Upper lobe of right lung (tissue), 1 donor: ENCODE measurements around the gene SIPA1L3. TPM values are rescaled to one million over a fixed set of nuclear protein-coding genes. Genes with fewer than 3 reads are reported as not detected.
A peak's percentile ranks its signal among the peaks of the same experiment; 100 is the strongest.

Experiments
- ATAC-seq: fragments of 200-7000 bp; cut with Tn5 transposase; one replicate; pipeline ENCODE4 v1.9.1; 2020; ENCODE audit warnings: mild to moderate bottlenecking, moderate library complexity
- DNase-seq: peaks from one replicate; pipeline ENCODE4 v3.0.0-alpha.2; 2020
- H3K27ac ChIP-seq: fragments of 200-600 bp; one replicate; pipeline ENCODE4 v1.8.0; 2022
- H3K27me3 ChIP-seq: fragments of 200-600 bp; one replicate; pipeline ENCODE4 v1.8.0; 2022; ENCODE audit warnings: mild to moderate bottlenecking
- H3K36me3 ChIP-seq: fragments of 200-600 bp; one replicate; pipeline ENCODE4 v1.8.0; 2022
- H3K4me1 ChIP-seq: fragments of 200-600 bp; one replicate; pipeline ENCODE4 v1.8.0; 2022
- H3K4me3 ChIP-seq: fragments of 200-600 bp; one replicate; pipeline ENCODE4 v1.8.0; 2022; ENCODE audit warnings: mild to moderate bottlenecking
- H3K9me3 ChIP-seq: fragments of 200-600 bp; one replicate; pipeline ENCODE4 v1.8.0; 2022
- intact Hi-C: fragments of 100-400 bp; cut with DNase I; formaldehyde crosslinking; loops from one replicate; pipeline ENCODE4 v1.11.0; 2022
- total RNA-seq: library from RNA; stranded (reverse); fragmentation: NEBNext Ultra II Directional; extraction: Animal tissue kit (Norgen Biotek cat#: 25700); gene quantifications from one replicate; pipeline ENCODE4 v1.2.1, GENCODE V29; 2021
- TF ChIP-seq, protein P1 (sequence below): fragments of 200-600 bp; IDR thresholded peaks from one replicate; pipeline ENCODE4 v1.8.0; 2022; ENCODE audit warnings: antibody characterized with exemption
- donor health status: DM: no; HTN: yes; CAD: no; lungs with severe emphysema.

SIPA1L3 gene
- total RNA-seq, 1 donor from 2014 or later, result 66.3 TPM

DNA sequence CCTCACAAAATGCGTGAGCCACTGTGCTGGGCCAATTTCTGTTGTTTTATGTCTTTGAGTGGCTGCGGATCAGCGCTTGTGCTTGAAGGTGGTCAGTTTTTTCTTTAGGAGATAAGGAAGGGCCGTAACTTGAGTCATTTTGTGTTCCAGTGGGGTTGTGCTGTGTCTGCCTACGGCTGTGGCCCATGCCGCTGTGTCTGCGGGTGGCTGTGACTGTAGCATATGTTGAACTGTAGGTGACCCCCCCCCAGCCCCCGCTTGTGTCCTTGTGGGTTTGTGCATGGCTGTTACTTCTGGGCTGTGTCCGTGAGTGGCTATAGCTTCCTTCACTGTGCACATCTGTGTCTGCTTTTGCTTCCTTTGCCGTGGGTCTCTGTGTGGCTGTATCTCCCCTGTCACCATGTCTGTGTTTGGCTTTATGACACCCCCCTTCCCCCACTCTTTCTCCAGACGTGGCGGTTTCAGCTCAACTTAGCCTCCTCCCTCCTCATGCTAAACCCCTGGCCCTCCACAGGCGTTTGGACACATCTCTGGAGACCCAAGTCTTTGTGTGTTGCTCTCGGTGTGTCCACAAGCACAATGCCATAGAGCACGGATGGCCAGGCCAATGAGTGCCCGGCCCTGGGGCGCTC, 348.5 kb downstream of the SIPA1L3 start:
- DNase-seq, result no peak
- H3K4me3 ChIP-seq, result peak overlapping the region; percentile 60
- H3K36me3 ChIP-seq, result no peaks in the 10 kb centered on the region
- peak overlapping the region; percentile 78 for H3K27ac ChIP-seq
- H3K9me3 ChIP-seq, result no peaks in the 10 kb centered on the region
- intact Hi-C loops, result no loop called here
- TF ChIP-seq, protein P1, sequence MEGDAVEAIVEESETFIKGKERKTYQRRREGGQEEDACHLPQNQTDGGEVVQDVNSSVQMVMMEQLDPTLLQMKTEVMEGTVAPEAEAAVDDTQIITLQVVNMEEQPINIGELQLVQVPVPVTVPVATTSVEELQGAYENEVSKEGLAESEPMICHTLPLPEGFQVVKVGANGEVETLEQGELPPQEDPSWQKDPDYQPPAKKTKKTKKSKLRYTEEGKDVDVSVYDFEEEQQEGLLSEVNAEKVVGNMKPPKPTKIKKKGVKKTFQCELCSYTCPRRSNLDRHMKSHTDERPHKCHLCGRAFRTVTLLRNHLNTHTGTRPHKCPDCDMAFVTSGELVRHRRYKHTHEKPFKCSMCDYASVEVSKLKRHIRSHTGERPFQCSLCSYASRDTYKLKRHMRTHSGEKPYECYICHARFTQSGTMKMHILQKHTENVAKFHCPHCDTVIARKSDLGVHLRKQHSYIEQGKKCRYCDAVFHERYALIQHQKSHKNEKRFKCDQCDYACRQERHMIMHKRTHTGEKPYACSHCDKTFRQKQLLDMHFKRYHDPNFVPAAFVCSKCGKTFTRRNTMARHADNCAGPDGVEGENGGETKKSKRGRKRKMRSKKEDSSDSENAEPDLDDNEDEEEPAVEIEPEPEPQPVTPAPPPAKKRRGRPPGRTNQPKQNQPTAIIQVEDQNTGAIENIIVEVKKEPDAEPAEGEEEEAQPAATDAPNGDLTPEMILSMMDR, result no peak
- ATAC-seq, result peak; percentile 2
- H3K27me3 ChIP-seq, result peaks cover 13% of the 10 kb centered on the region
- H3K4me1 ChIP-seq, result peaks cover 11% of the 10 kb centered on the region

Other genes with a start within 250 kb of the SIPA1L3 start
- gene ZNF607, start 187.4 kb upstream of the SIPA1L3 start, total RNA-seq, result 7.5 TPM
- 13.0 TPM for gene ZNF573, start 127.6 kb upstream of the SIPA1L3 start, total RNA-seq
- not detected for gene WDR87, start 614 bp upstream of the SIPA1L3 start, total RNA-seq